H9 (cell line): ENCODE data around the gene MMP15. TPM values are rescaled to one million over a fixed set of nuclear protein-coding genes. Genes with fewer than 3 reads are reported as not detected.

Experiments
- DNase-seq: peaks from one replicate; pipeline ENCODE4 v3.0.0-alpha.2; 2017
- H2AFZ ChIP-seq: one replicate; pipeline ENCODE4 v1.6.1; 2013; ENCODE audit warnings: mild to moderate bottlenecking, low read length, control low read depth, moderate library complexity
- H2AK5ac ChIP-seq: 2 replicates; pipeline ENCODE4 v1.6.1; 2013; ENCODE audit warnings: low read length, control low read depth, mixed read lengths; ENCODE audit not compliant: insufficient read length
- H2BK120ac ChIP-seq: one replicate; pipeline ENCODE4 v1.6.1; 2013; ENCODE audit warnings: low read depth, mild to moderate bottlenecking, low read length, control low read depth, inconsistent platforms; ENCODE audit not compliant: poor library complexity, severe bottlenecking
- H2BK12ac ChIP-seq: 2 replicates; pipeline ENCODE4 v1.6.1; 2013; ENCODE audit warnings: low read length, control low read depth, mixed read lengths, low read depth; ENCODE audit not compliant: insufficient read length
- H2BK15ac ChIP-seq: 2 replicates; pipeline ENCODE4 v1.6.1; 2013; ENCODE audit warnings: low read depth, low read length, control low read depth
- H2BK20ac ChIP-seq: one replicate; pipeline ENCODE4 v1.6.1; 2013; ENCODE audit warnings: low read depth, mild to moderate bottlenecking, low read length, control low read depth, inconsistent platforms; ENCODE audit not compliant: poor library complexity, severe bottlenecking
- H2BK5ac ChIP-seq: 2 replicates; pipeline ENCODE4 v1.6.1; 2013; ENCODE audit warnings: low read length, control low read depth, mixed read lengths; ENCODE audit not compliant: insufficient read length
- H3K14ac ChIP-seq: 2 replicates; pipeline ENCODE4 v1.6.1; 2013; ENCODE audit warnings: low read length, control low read depth; ENCODE audit not compliant: insufficient read depth
- H3K18ac ChIP-seq: 2 replicates; pipeline ENCODE4 v1.6.1; 2013; ENCODE audit warnings: low read depth, mild to moderate bottlenecking, mixed read lengths, low read length, control low read depth; ENCODE audit not compliant: insufficient read length
- H3K23ac ChIP-seq: 2 replicates; pipeline ENCODE4 v1.6.1; 2013; ENCODE audit warnings: low read length, control low read depth, mixed read lengths, low read depth; ENCODE audit not compliant: insufficient read length
- H3K23me2 ChIP-seq: 2 replicates; pipeline ENCODE4 v1.6.1; 2013; ENCODE audit warnings: low read depth, mild to moderate bottlenecking, mixed read lengths, low read length, control low read depth; ENCODE audit not compliant: insufficient read length, poor library complexity, severe bottlenecking
- H3K27ac ChIP-seq: 2 replicates; pipeline ENCODE4 v1.5.1; 2013; ENCODE audit warnings: low read length, control low read depth, mixed read lengths, low read depth; ENCODE audit not compliant: insufficient read length
- H3K27me3 ChIP-seq: 2 replicates; pipeline ENCODE4 v1.6.1; 2013; ENCODE audit warnings: low read length, control low read depth, inconsistent platforms; ENCODE audit not compliant: insufficient read depth
- H3K4ac ChIP-seq: 2 replicates; pipeline ENCODE4 v1.6.1; 2013; ENCODE audit warnings: low read depth, mild to moderate bottlenecking, control low read depth, inconsistent platforms, low read length, moderate library complexity
- H3K4me1 ChIP-seq: 2 replicates; pipeline ENCODE4 v1.6.1; 2013; ENCODE audit warnings: low read length, control low read depth, inconsistent platforms; ENCODE audit not compliant: insufficient read depth
- H3K4me2 ChIP-seq: 2 replicates; pipeline ENCODE4 v1.6.1; 2013; ENCODE audit warnings: low read length, control low read depth, mixed read lengths; ENCODE audit not compliant: insufficient read length, insufficient read depth
- H3K56ac ChIP-seq: 2 replicates; pipeline ENCODE4 v1.6.1; 2013; ENCODE audit warnings: low read depth, mild to moderate bottlenecking, mixed read lengths, low read length, control low read depth; ENCODE audit not compliant: insufficient read length
- H3K79me1 ChIP-seq: 2 replicates; pipeline ENCODE4 v1.6.1; 2013; ENCODE audit warnings: low read depth, mild to moderate bottlenecking, moderate library complexity, low read length, control low read depth, inconsistent platforms; ENCODE audit not compliant: insufficient read depth, poor library complexity, severe bottlenecking
- H3K79me2 ChIP-seq: 2 replicates; pipeline ENCODE4 v1.6.1; 2013; ENCODE audit warnings: low read length, control low read depth, inconsistent platforms; ENCODE audit not compliant: insufficient read depth
- H3K9ac ChIP-seq: 2 replicates; pipeline ENCODE4 v1.6.1; 2013; ENCODE audit warnings: low read length, control low read depth, mixed read lengths; ENCODE audit not compliant: insufficient read length; ENCODE audit errors: extremely low read depth
- H3K9me3 ChIP-seq: one replicate; pipeline ENCODE4 v1.6.1; 2013; ENCODE audit warnings: low read depth, low read length, inconsistent platforms; ENCODE audit not compliant: control insufficient read depth
- H3T11ph ChIP-seq: one replicate; pipeline ENCODE4 v1.6.1; 2013; ENCODE audit warnings: mild to moderate bottlenecking, low read length, control low read depth, inconsistent platforms
- H4K20me1 ChIP-seq: one replicate; pipeline ENCODE4 v1.6.1; 2013; ENCODE audit not compliant: control insufficient read depth, insufficient read length, insufficient read depth
- H4K5ac ChIP-seq: 2 replicates; pipeline ENCODE4 v1.6.1; 2013; ENCODE audit warnings: low read depth, mild to moderate bottlenecking, mixed read lengths, low read length, control low read depth; ENCODE audit not compliant: insufficient read length
- H4K8ac ChIP-seq: replicated peaks from 2 replicates; pipeline ENCODE4 v1.6.1; 2013; ENCODE audit warnings: low read length, control low read depth, mixed read lengths, low read depth; ENCODE audit not compliant: insufficient read length
- H4K91ac ChIP-seq: 2 replicates; pipeline ENCODE4 v1.6.1; 2013; ENCODE audit warnings: low read depth, mild to moderate bottlenecking, moderate library complexity, mixed read lengths, low read length, control low read depth; ENCODE audit not compliant: insufficient read length
- H3K27ac Mint-ChIP-seq, 3 experiments: 2 replicates in 2 of 3; 3 replicates in 1 of 3; pipeline ENCODE4 v1.8.0; 2020 to 2021; ENCODE audit warnings: mixed read lengths in 3 of 3, mild to moderate bottlenecking in 1 of 3, moderate library complexity in 1 of 3
- H3K27me3 Mint-ChIP-seq: 2 replicates; pipeline ENCODE4 v1.8.0; 2021; ENCODE audit warnings: low read depth, mild to moderate bottlenecking, moderate library complexity, mixed read lengths
- H3K36me3 Mint-ChIP-seq, 3 experiments: 2 replicates in 2 of 3; 3 replicates in 1 of 3; pipeline ENCODE4 v1.8.0; 2020 to 2021; ENCODE audit warnings: low read depth in 3 of 3, mixed read lengths in 3 of 3; ENCODE audit not compliant: insufficient read depth in 1 of 3
- H3K4me1 Mint-ChIP-seq, 2 experiments: 2 replicates each; pipeline ENCODE4 v1.8.0; 2020; ENCODE audit warnings: mixed read lengths in 2 of 2
- H3K4me3 Mint-ChIP-seq, 2 experiments: 2 replicates in 1 of 2; 3 replicates in 1 of 2; pipeline ENCODE4 v1.8.0; 2020 to 2021; ENCODE audit warnings: mild to moderate bottlenecking in 2 of 2, mixed read lengths in 2 of 2, moderate library complexity in 1 of 2
- H3K9me3 Mint-ChIP-seq, 2 experiments: 2 replicates in 1 of 2; 3 replicates in 1 of 2; pipeline ENCODE4 v1.8.0; 2020; ENCODE audit warnings: mild to moderate bottlenecking in 2 of 2, mixed read lengths in 2 of 2, moderate library complexity in 1 of 2
- CTCF ChIP-seq: fragments of 200-600 bp; sonication (generic); conservative IDR thresholded peaks from 3 replicates; pipeline ENCODE4 v1.8.0; 2021; ENCODE audit warnings: antibody characterized with exemption, mild to moderate bottlenecking
- WGBS: extraction: QIAGEN DNeasy Blood & Tissue Kit; methylation state at CpG from one replicate; pipeline ENCODE4 v1.1.7; 2013; ENCODE audit warnings: missing lambda C conversion rate, low lambda C conversion rate, mixed read lengths; ENCODE audit not compliant: insufficient read length; ENCODE audit errors: extremely low coverage; 5-methylcytosine and 5-hydroxymethylcytosine counted together
- total RNA-seq: library from RNA; stranded (reverse); gene quantifications from 2 replicates; pipeline ENCODE4 v1.2.1, GENCODE V29; 2021

The MMP15 gene
- total RNA-seq, 1 experiment from 2014 or later: 32.9 TPM

GRCh38 chr16:58038219-58038641, 12.7 kb downstream of the MMP15 start:
- Histone ChIP-seq H3K23ac (no peak overlapping the region), H2BK5ac (no peak overlapping the region), H3K9me3 (no peaks in the 10 kb centered on the region), H2AK5ac (no peak overlapping the region), H4K91ac (no peak overlapping the region), H3K56ac (no peak overlapping the region), H3K79me2 (no peaks in the 10 kb centered on the region), H4K8ac (no peak overlapping the region), H3K9ac (no peak overlapping the region), H3K23me2 (no peaks in the 10 kb centered on the region), H3K79me1 (no peaks in the 10 kb centered on the region), H3T11ph (no peak overlapping the region), H2BK20ac (no peak overlapping the region), H3K4me1 (no peaks in the 10 kb centered on the region), H3K4ac (no peak overlapping the region), H2BK15ac (no peak overlapping the region), H3K27ac (no peak overlapping the region), H3K27me3 (no peaks in the 10 kb centered on the region), H2AFZ (no peak overlapping the region), H3K4me2 (no peak overlapping the region), H4K5ac (no peak overlapping the region), H2BK12ac (no peak overlapping the region), H3K14ac (no peak overlapping the region), H4K20me1 (no peaks in the 10 kb centered on the region), H2BK120ac (no peak overlapping the region), H3K18ac (no peak overlapping the region)
- no CpG with 5 or more reads among the region's 20 CpGs for WGBS
- Mint-ChIP-seq H3K27ac (no peak overlapping the region), H3K27me3 (no peaks in the 10 kb centered on the region), H3K9me3 (no peaks in the 10 kb centered on the region; a peak in 1 of 5 replicates), H3K36me3 (peaks cover 13 to 57% (median 47%) of the 10 kb centered on the region in 3 experiments), H3K4me3 (no peak overlapping the region), H3K4me1 (peaks cover 1 to 6% of the 10 kb centered on the region in 2 experiments; a peak in 2 of 4 replicates)
- no peak for TF ChIP-seq CTCF
- DNase-seq: no peak
